ENCODE measurements around the gene CEACAM16. TPM values are rescaled to one million over a fixed set of nuclear protein-coding genes. Genes with fewer than 3 reads are reported as not detected.

Gene CEACAM16
- total and polyA plus RNA-seq, 9 of the 15 experiments (the other 6 are each of a cell fraction or from before 2014, with no cell fraction given) = not detected

GRCh38 chr19:44741841-44742329, 42.9 kb downstream of the CEACAM16 start (continued):
- TF ChIP-seq CREM (IDR thresholded peaks at IDR 0.05; ENCODE audit: low read depth) = peak; percentile 81
- no peak for TF ChIP-seq PHB (CRISPR knock-in tag; IDR thresholded peaks at IDR 0.05)
- TF ChIP-seq CHD4 (IDR thresholded peaks at IDR 0.05; ENCODE audit: insufficient read depth, insufficient replicate concordance, low read depth, low read length, poor library complexity, severe bottlenecking) = no peak
- no peak for TF ChIP-seq E2F3 (CRISPR knock-in tag; IDR thresholded peaks at IDR 0.05)
- TF ChIP-seq ZFX (CRISPR knock-in tag; IDR thresholded peaks at IDR 0.05) = peak; percentile 64
- TF ChIP-seq RBM25 (IDR thresholded peaks at IDR 0.05; ENCODE audit: low read depth, low read length, severe bottlenecking) = no peak
- TF ChIP-seq THAP7 (CRISPR knock-in tag; IDR thresholded peaks at IDR 0.05) = no peak
- no peak for TF ChIP-seq ELK1 (CRISPR knock-in tag; IDR thresholded peaks at IDR 0.05)
- TF ChIP-seq FIP1L1 (IDR thresholded peaks at IDR 0.05; ENCODE audit: low read depth, low read length, poor library complexity, severe bottlenecking) = no peak
- TF ChIP-seq ZBTB11 (CRISPR knock-in tag; IDR thresholded peaks at IDR 0.05) = peak in 1 of 3 experiments; percentile 59; a peak in 2 of 6 replicates
- no peak for TF ChIP-seq DEAF1 (CRISPR knock-in tag; IDR thresholded peaks at IDR 0.05)
- TF ChIP-seq RERE (CRISPR knock-in tag; IDR thresholded peaks at IDR 0.05; ENCODE audit: borderline replicate concordance) = no peak
- no peak for TF ChIP-seq XRCC3 (IDR thresholded peaks at IDR 0.05)
- TF ChIP-seq TAF1 (IDR thresholded peaks at IDR 0.05; ENCODE audit: control insufficient read depth, extremely low read depth, insufficient read depth, low read length, severe bottlenecking) = peak; percentile 18
